ENCODE data around the gene CTBP2. TPM values are rescaled to one million over a fixed set of nuclear protein-coding genes. Genes with fewer than 3 reads are reported as not detected.

Gene CTBP2
- total RNA-seq, 1 donor from 2014 or later = 90.6 TPM

DNA sequence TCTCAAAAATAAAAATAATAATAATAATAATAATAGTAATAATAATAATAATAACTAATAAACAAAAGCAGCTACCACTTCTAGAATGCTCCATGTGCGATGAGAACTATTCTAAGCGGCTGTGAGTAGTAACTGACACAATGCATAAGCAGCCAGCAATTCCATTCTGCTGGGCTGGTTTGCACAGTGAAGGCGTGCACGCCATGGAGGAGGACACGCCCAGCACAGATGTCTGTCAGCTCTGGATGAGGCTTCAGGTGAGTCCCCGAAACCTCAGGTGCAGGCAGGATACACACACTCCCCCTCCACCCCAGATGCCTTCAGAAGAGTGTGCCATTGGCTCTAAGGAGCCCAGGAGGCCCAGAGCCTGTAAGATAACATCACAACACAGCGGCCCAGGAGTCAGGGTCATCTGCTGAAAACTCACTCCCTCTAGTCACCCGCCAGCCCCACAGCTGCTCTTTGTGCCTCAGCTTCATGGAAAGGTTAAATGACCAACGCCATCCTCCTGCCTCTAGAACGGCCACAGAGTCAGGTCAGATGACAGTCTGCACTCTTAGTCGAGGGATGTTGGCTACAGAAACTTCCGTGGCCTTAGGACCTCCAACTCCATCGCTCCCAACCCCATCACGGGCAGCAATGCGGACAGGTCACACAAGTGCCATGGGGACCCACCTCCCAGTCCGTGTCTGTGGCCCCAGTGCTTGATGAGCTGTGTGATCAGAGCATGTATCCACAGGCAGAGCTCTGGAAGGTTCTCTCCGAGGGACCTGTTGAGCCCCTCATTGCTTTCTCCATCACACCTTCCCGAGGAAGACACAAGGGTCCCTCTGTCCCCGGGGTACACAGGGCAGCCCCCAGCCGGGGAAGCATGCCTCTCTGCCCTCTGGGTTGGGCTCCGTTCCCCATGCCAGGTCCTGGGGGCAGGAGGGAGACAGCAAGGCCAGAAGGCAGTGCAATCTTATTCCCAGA lies 103.9 kb downstream of the CTBP2 start:
- Mint-ChIP-seq H3K9me3 (ENCODE audit: low read depth) (no peaks in the 10 kb centered on the region), H3K27ac (ENCODE audit: unreplicated experiment) (peak overlapping the region; percentile 96), H3K4me1 (ENCODE audit: low read depth) (peaks cover 79% of the 10 kb centered on the region), H3K4me3 (ENCODE audit: unreplicated experiment) (no peak overlapping the region), H3K27me3 (ENCODE audit: low read depth) (no peaks in the 10 kb centered on the region), H3K36me3 (ENCODE audit: low read depth) (peaks cover 3% of the 10 kb centered on the region)
- TF ChIP-seq, protein P1, sequence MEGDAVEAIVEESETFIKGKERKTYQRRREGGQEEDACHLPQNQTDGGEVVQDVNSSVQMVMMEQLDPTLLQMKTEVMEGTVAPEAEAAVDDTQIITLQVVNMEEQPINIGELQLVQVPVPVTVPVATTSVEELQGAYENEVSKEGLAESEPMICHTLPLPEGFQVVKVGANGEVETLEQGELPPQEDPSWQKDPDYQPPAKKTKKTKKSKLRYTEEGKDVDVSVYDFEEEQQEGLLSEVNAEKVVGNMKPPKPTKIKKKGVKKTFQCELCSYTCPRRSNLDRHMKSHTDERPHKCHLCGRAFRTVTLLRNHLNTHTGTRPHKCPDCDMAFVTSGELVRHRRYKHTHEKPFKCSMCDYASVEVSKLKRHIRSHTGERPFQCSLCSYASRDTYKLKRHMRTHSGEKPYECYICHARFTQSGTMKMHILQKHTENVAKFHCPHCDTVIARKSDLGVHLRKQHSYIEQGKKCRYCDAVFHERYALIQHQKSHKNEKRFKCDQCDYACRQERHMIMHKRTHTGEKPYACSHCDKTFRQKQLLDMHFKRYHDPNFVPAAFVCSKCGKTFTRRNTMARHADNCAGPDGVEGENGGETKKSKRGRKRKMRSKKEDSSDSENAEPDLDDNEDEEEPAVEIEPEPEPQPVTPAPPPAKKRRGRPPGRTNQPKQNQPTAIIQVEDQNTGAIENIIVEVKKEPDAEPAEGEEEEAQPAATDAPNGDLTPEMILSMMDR (IDR thresholded peaks at IDR 0.05) = no peak
- no peak for DNase-seq (ENCODE audit: low spot score)

DNA sequence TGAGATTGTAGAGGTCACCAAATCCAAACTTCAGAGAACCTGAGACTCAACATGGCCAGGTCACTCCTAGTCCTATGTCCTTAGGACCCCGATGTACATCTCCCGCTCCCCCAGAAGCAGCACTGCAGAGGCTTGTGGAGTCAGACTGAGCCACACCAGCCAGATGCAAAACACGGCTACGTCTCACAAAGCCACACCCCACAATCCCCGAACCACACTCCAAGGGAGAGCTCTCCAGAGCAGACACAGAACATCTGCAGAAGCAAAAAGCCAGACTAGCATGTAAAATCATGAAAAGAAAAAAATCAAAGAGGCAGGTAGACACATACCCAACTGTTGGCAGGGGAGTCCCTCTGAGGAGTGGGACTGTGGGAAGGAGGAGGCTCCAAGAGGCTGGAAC lies 104.9 kb downstream of the CTBP2 start:
- Mint-ChIP-seq H3K4me3 (ENCODE audit: unreplicated experiment) (no peak overlapping the region), H3K27ac (ENCODE audit: unreplicated experiment) (peak overlapping the region; percentile 60), H3K27me3 (ENCODE audit: low read depth) (no peaks in the 10 kb centered on the region), H3K9me3 (ENCODE audit: low read depth) (no peaks in the 10 kb centered on the region), H3K36me3 (ENCODE audit: low read depth) (peaks cover 3% of the 10 kb centered on the region), H3K4me1 (ENCODE audit: low read depth) (peaks cover 71% of the 10 kb centered on the region)
- TF ChIP-seq, protein P1 (IDR thresholded peaks at IDR 0.05) = no peak
- DNase-seq (ENCODE audit: low spot score) = no peak

DNA sequence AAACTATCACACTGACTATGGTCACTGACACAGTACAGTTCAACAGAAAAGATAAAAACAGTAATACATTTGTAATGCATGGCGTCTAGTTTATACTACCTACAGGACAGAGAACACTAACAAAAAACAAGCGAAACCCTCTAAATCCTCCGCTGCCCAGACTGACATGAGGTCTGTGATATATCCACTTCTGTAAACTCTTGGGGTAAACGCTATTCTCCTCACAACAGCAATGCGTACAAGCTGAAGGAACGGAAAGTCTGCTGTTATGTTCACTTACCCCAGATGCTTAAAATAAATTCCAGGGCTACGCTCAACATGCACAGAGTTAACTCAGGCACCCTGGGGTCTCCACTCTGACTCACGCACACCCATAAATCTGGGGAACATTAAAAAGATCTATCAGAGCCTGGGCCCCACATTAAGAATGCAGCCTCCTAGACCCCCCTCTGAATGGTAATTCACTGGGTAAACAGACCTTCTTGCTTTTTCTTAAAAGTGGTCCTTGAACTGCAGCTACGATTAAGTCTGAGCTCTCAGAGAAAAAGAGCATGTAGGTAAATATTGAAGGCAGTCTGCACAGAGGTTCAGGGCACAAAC lies 105.6 kb downstream of the CTBP2 start:
- no peak overlapping the region for H3K4me3 Mint-ChIP-seq (ENCODE audit: unreplicated experiment)
- no peaks in the 10 kb centered on the region for H3K9me3 Mint-ChIP-seq (ENCODE audit: low read depth)
- no peak for DNase-seq (ENCODE audit: low spot score)
- TF ChIP-seq, protein P1 (IDR thresholded peaks at IDR 0.05) = no peak
- H3K27me3 Mint-ChIP-seq (ENCODE audit: low read depth) = no peaks in the 10 kb centered on the region
- H3K4me1 Mint-ChIP-seq (ENCODE audit: low read depth) = peaks cover 69% of the 10 kb centered on the region
- no peak overlapping the region for H3K27ac Mint-ChIP-seq (ENCODE audit: unreplicated experiment)
- peaks cover under 1% of the 10 kb centered on the region for H3K36me3 Mint-ChIP-seq (ENCODE audit: low read depth)

DNA sequence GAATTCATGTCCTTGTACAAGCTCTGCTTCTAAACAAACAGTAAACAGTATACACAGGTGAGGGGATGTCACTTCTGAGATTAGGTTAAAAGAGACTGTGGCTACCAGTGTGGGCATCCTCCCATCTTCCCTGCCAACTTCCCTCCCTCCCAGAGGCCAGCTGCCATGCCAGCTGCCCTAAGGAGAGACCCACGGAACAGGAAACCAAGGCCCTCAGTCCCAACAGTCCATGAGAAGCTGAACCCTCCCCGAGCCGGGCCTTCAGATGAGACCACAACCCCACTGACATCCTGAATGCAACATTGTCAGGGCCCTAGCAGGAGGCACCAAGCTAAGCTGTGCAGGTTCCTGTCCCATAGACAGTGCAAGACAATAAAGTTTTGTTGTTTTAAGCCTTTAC lies 106.1 kb downstream of the CTBP2 start:
- TF ChIP-seq, protein P1 (IDR thresholded peaks at IDR 0.05) = no peak
- Mint-ChIP-seq H3K4me3 (ENCODE audit: unreplicated experiment) (no peak overlapping the region), H3K27ac (ENCODE audit: unreplicated experiment) (no peak overlapping the region), H3K27me3 (ENCODE audit: low read depth) (no peaks in the 10 kb centered on the region), H3K4me1 (ENCODE audit: low read depth) (peaks cover 67% of the 10 kb centered on the region), H3K9me3 (ENCODE audit: low read depth) (no peaks in the 10 kb centered on the region), H3K36me3 (ENCODE audit: low read depth) (no peaks in the 10 kb centered on the region)
- no peak for DNase-seq (ENCODE audit: low spot score)

DNA sequence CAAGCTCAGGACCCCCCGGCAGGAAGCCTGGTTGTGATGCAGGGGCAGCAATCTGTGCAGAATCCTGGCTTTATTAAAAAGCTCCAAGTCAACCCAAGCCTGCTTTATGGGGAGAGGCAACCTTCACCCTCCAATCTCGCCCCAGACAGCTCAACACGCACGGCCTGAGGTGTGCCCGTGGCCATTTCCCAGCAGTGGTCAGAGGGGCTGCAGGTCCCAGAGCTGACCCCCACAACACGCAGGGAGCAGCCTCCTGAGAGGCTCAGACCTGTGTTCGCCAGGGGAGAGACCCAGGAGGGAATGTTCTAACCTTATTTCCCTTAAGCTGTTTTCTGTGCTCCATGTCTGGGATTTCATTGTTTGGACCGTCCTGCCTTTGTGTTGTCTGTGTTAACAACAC lies 108.2 kb downstream of the CTBP2 start:
- TF ChIP-seq, protein P1 (IDR thresholded peaks at IDR 0.05) = no peak
- no peaks in the 10 kb centered on the region for H3K9me3 Mint-ChIP-seq (ENCODE audit: low read depth)
- H3K4me1 Mint-ChIP-seq (ENCODE audit: low read depth) = peaks cover 63% of the 10 kb centered on the region
- no peak overlapping the region for H3K4me3 Mint-ChIP-seq (ENCODE audit: unreplicated experiment)
- no peaks in the 10 kb centered on the region for H3K27me3 Mint-ChIP-seq (ENCODE audit: low read depth)
- H3K27ac Mint-ChIP-seq (ENCODE audit: unreplicated experiment) = no peak overlapping the region
- no peak for DNase-seq (ENCODE audit: low spot score)
- no peaks in the 10 kb centered on the region for H3K36me3 Mint-ChIP-seq (ENCODE audit: low read depth)
